NCI-H1436 (cell line): ENCODE results near the gene HYAL4.
"Not testable (repeated sequence)": the region's sequence is repeated elsewhere in the genome, so short reads cannot be mapped to it uniquely, and the experiment has no call there.

Experiments
- DNase-seq: peaks from one replicate; lab custom pipeline; 2025; lab: John Stamatoyannopoulos, UW

Gene HYAL4

DNA sequence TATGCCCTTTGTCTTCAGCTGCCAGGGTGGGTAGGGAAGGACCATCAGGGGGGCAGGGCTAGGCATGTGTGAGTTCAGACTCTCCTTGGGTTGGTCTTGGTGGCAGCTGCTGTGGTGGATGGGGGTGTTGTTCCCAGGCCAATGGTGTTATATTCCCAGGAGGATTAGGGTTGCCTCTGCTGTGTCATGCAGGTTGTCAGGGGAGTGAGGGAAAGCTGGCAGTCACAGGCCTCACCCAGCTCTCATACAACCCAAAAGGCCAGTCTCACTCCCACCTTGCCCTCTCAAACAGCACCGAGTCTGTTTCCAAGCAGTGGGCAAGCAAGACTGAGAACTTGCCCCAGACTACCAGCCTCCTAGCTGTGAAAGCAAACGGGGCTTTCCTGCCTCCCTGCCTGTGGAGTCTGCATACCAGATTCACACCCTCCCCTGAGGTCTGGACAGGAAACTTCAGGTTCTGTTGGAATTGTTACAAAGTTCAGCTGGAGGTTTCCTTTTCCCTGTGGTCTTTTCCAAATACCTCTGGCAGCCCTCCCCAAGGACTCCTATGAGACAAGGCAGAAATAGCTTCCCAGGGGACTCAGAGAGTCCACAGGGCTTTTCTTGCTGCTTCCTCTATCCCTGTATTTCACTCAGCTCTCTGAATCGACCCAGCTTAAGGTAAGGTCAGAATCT, 1.4 kb downstream of the HYAL4 start:
- DNase-seq: peak; percentile 15

DNA sequence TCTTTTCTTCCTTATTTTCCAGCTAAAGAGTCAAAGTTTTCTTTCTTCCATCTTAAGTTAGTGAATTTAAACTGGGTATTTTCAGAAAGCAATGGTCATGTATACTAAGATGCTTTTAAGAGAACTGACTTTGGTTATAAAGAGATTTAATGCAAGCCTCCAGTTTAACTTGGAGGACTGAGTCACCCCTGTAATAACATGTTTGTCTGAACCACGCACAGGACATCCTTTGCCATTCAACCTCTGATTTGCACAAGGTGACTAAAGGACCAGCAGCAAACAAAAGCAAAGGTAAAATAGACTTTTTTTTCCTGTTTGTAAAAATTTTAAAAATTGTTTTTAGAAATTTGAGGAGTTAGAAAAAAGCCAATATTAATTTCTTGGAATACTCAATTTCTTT, 2.9 kb downstream of the HYAL4 start:
- no peak for DNase-seq

DNA sequence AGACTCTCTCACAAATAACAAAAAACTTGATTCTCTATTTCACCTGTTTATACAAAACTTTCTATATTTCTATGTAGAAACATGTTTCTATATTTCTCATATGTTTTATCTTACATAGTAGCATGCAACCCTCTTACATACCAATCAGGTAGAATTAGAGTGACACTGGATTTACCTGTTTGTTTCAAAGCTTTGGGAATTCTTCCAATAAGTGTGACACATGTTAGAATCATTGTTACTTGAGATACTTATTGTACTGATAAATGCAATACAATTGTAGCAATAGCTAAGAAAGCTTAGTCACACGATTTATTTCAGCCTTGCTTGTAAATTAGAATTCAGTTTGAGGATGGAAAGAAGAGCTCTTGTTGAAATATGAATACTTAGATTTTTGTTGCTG, 4.9 kb downstream of the HYAL4 start:
- DNase-seq: no peak

DNA sequence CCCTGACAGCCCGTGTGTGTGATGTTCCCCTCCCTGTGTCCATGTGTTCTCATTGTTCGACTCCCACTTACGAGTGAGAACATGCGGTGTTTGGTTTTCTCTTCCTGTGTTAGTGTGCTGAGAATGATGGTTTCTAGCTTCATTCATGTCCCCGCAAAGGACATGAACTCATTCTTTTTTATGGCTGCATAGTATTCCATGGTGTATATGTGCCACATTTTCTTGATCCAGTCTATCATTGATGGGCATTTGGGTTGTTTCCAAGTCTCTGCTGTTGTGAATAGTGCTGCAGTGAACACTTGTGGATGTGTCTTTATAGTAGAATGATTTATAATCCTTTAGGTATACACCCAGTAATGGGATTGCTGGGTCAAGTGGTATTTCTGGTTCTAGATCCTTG, 6.4 kb downstream of the HYAL4 start:
- DNase-seq: not testable (repeated sequence)

DNA sequence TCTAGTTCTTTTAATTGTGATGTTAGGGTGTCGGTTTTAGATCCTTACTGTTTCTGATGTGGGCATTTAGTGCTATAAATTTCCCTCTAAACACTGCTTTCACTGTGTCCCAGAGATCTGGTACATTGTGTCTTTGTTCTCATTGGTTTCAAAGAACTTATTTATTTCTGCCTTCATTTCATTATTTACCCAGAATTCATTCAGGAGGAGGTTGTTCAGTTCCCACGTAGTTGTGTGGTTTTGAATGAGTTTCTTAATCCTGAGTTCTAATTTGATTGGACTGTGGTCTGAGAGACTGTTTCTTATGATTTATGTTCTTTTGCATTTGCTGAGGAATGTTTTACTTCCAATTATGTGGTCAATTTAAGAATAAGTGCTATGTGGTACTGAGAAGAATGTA, 9.3 kb downstream of the HYAL4 start:
- DNase-seq: not testable (repeated sequence)

DNA sequence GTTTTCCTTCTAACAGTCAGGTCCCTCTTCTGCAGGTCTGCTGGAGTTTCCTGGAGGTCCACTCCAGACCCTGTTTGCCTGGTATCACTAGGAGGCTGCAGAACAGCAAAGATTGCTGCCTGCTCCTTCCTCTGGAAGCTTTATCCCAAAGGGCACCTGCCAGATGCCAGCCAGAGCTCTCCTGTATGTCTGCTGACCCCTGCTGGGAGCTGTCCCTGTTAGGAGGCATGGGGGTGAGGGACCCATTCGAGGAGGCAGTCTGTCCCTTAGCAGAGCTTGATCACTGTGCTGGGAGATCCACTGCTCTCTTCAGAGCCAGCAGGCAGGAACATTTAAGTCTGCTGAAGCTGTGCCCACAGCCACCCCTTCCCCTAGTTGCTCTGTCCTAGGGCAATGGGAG, 11.5 kb downstream of the HYAL4 start:
- not testable (repeated sequence) for DNase-seq

DNA sequence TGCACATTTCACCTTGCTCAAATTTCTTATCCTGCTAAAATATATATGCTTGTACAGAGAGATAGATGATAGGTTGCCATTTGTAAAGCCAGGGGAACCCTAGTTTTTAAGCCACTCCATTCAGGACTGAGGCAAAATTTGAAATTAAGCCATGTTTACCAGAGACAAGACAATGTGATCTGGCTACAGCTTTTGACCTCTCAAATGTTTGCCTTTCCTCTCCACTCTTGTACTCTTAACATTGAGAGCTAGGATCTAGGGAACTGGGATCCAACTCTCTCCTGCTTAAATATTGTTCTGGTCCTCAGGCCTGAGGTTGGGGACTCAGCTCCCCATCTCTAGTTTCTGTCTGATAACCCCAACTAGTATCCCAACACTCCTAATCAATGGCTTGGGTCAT, 15.9 kb downstream of the HYAL4 start:
- DNase-seq: no peak

DNA sequence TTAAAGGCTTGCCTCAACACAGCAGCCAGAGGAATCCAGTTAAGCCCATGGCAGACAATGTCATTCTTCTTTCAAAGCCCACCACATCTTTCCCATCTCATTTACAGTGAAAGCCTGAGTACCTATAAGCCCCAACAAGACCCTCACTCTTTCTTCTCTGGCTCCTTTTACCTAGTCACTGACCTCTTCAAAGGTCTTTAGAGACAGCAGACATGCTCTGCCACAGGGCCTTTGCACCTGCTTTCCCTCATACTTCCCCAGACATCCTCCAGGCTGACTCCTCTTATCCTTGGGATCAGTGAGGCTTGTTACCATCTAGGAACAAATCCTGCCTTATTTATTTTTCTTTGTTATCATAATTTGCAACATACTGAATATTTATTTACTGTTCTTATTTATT, 17.8 kb downstream of the HYAL4 start:
- DNase-seq: no peak

DNA sequence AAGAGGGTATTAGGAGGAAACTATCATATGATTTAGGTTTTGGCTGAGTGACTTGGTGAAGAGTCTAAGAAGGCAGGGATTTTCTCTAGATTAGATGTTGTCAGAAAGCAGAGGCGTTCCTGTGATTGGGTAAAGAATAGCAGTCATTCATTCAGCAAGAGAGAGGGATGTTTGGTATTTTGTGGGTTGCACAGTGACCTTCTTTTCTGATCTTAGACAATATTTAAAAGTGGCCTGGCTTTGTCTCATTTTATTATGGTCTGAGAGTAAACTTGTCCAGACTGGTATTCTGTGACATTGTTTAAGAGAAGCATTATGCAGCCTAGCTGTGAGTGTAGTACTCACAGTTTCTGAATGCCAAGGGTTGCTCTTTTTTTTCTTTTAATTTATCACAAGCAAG, 18.5 kb downstream of the HYAL4 start:
- DNase-seq: no peak

DNA sequence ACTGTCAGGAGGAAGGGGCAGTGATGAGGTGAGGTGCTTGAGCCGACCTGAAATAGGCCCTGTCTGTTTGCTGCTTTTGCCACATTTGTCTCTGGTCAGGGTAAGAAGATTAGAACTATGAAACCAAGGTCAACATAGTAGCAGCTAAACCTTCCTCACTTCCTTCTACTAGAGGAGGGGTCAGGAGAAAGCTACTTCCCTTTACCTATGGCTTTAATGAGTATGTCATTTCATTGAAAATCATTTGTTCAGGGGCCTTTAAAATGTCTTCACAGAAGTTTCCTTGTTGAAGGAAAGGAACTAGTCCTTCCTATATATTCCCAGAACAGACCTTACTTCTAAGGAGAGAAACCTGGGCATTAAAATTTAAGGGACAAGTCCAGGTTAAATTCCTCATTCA, 19.0 kb downstream of the HYAL4 start:
- DNase-seq: no peak

DNA sequence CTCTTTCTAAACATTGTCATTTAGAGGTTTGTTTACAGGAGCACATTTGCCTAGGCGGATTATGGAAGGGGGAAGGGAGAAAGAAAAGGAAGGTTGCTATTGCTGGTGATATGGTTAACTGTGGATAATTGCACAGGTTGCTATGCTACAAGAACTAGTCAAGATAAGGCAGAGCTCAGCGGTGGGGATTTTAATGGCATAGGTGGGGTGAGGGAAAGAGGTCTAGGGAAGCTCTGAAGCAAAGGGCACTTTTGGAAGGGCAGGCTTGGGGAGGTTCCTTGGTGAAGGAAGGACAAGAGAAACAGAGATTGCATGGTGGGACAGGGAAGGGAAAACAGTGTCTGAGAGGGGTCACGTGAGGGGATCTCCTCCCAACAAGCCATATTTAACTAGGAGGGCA, 19.5 kb downstream of the HYAL4 start:
- DNase-seq: peak; percentile 1

DNA sequence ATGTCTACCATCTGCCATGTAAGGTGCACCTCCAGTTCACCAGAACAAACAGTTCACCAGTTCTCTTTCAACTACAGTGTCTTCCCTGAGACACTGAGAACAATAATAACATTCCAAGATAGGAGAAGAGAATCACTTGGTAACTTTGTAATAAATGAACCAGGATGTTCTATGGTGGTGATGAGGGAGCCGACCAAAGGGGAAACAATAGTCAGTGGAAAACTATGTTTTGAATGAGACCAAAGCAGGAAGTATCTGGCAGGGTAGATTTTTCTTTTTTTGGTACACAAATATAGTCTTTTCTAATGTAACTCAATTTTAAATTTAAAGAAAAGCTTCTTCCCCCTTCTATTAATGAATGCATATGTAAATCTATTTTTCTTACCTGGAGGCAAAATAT, 20.0 kb downstream of the HYAL4 start:
- no peak for DNase-seq

DNA sequence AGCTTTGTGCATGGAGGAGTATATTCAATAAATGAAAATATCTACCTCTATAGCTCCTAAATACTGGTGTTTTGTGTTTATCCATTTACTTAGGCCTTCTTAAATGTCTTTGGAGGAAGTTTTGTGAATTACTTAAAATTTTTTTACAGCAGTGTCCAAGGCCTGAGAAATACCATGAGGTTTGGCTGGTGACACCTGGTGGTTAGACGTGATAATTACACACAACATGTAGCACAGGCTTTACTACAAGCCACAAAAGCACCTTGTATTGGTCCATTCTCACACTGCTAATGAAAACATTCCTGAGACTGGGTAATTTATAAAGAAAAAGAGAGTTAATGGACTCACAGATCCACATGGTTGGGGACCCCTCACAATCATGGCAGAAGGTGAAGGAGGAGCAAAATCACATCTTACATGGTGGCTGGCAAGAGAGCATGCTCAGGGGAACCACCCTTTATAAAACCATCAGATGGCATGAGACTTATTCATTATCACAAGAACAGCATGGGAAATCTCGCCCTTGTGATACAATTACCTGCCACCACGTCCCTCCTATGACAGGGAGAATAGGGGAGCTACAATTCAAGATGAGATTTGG, 20.6 kb downstream of the HYAL4 start:
- peak; percentile 53 for DNase-seq

DNA sequence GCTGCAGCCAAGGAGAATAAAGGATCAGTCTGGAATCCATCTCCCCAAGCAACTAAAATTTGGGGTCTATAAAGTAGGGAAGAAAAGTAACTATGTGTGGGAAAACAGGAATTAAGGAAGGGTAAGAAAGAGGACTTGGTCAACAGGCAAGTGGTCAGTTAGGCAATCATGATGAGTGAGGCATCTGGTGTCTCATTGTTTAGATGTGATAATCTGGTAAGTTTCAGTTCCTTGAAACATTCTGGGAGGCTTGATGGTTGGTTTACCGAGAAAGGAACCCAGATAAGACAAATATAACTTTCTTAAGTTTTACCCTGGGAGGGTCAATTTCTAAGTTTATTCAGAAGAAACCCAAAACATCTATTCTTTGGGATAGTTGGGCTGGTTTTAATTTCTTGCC, 22.3 kb downstream of the HYAL4 start:
- no peak for DNase-seq

DNA sequence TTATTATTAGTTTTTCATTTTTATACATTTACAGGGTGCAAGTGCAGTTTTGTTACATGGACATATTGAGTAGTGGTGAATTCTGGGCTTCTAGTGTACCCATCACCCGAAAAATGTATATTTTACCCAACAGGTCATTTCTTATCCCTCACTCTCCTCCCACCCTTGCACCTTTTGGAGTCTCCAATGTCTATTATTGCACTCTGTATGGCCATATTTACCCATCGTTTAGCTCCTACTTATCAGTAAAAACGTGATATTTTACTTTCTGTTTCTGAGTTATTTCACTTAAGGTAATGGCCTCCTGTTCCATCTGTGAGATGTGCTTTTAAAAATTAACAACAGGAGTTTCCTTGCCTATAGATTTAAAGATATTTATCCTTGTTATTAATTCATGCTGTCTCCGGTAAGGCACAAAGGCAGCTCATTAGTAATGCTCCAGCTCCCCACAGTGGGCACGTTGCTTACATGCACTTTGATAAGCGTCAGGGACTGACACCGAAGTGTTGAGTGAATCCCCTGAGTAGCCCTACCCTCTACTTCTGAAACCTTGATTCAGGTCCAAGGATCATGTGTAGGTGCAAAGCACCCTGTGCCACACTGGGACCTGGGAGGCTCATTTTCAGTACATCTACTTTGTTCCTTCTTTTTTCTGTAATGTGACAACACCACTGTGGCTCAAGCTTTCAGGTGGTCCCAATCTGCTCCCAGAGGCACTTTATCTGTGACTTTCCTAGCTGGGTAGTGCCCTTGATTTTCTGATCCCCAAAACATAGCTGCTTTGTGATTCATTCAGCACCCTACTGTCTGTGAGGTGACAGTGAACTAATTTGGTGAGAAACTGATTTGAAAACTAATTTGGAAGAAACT, 27.3 kb downstream of the HYAL4 start:
- peak; percentile 55 for DNase-seq

DNA sequence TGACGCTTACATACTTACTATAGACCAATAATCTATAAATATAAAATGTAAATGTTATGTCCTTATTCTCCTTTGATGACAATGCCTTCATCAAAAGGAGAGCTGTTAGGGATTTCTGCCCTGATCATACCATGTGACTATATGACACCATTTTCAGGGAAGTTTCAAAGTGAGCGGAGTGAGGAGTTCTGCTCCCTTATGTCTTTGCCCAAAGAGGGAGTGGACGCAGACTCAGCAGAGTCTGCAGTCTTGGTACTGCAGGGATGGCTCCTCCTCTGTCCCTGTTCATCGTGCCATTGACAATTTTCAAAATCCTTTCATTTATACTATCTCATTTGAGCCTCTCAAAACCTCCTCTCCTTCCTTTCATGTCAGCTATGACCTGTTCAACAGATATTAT, 27.9 kb downstream of the HYAL4 start:
- no peak for DNase-seq

DNA sequence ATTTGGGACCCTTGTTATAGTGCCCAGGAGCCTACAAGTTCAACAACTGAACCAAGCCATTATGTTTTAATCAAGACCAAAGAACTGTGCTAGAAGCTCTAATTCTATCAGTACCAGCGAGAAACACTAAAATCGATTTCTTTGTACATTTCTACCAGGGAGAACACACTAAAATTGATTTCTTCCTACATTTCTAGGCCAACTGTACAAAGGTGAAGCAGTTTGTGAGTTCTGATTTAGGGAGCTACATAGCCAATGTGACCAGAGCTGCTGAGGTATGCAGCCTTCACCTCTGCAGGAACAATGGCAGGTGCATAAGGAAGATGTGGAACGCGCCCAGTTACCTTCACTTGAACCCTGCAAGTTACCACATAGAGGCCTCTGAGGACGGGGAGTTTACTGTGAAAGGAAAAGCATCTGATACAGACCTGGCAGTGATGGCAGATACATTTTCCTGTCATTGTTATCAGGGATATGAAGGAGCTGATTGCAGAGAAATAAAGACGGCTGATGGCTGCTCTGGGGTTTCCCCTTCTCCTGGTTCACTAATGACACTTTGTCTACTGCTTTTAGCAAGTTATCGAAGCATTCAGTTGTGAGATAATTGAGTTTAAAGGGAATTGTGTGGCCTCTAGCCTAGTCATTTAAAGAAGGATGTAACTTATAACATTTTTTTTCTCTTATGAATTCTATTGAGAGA, 31.7 kb downstream of the HYAL4 start:
- DNase-seq: no peak

DNA sequence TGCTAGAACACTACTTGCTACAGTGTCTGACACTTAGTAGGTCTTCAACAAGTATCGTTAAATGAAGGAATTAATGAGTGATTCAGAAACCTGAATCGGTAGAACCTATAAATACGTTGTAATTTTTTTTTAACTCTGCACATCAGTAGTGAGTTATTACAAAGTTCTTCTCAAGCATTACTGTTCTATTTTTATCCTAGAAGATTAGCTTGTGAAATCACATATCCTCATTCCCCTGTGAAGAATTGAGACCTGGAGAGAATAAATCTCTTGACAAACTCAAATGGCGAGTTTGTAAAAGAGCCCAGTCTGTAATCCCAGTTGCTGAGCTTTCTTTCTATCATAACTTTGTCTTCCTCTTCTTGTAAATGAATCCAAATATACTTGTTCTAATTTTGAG, 34.7 kb downstream of the HYAL4 start:
- no peak for DNase-seq

DNA sequence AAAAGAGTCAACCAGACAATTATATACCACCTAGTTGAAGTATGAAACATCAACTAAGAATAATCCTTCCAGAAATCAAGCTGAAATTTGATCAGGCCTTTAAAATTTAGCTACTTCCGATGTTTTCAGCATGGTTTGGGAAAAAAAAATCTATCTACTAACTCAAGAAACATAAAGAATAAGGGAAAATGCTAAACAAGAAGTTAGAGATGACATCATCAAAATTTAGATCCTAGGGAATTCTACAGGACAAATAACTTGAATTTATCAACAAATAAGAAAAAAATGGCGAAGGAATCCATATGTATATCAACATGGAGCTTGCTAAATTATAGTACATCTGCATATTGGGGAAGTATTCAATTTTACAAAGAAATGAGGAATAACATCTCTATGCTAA, 36.3 kb downstream of the HYAL4 start:
- DNase-seq: no peak

DNA sequence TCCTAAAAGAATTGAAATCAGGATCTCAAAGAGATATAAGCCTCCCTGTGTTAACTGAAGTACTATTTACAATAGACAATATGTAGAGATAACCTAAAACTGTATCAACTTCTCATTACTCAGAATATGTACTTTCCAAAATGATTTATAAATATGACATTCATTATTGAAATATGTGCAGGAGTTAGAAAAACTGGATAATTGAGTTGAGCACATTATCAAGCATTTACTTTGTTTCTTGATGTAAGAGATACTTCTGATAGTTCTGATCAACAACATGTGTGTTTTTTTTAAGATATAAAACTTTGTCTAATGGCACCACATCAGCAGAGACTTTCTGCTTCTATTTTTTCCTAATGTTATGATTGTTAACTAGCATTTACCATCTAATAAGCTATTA, 38.2 kb downstream of the HYAL4 start:
- DNase-seq: no peak

DNA sequence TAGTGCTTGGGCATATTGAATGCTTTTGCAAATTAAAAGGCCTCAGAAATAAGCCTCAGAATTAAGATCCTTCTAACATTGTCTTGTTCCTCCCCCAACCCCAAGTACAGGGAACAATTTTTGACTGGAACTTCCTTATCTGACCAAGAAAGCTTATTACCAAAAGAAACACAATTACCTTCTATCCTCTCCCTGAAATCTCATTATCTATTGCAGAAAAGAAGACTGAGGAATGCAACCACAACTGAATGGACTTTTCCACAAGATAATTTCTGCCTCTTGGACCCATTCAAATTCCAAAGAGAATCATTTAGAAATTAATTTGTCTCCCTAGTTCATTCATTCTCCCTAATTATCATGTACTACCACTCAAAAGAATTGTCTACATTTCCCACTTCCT, 43.2 kb downstream of the HYAL4 start:
- DNase-seq: no peak

DNA sequence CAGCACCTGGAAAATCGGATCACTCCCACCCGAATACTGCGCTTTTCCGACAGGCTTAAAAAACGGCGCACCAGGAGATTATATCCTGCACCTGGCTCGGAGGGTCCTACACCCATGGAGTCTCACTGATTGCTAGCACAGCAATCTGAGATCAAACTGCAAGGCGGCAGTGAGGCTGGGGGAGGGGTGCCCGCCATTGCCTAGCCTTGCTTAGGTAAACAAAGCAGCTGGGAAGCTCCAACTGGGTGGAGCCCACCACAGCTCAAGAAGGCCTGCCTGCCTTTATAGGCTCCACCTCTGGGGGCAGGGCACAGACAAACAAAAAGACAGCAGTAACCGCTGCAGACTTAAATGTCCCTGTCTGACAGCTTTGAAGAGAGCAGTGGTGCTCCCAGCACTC, 49.8 kb downstream of the HYAL4 start:
- DNase-seq: not testable (repeated sequence)

DNA sequence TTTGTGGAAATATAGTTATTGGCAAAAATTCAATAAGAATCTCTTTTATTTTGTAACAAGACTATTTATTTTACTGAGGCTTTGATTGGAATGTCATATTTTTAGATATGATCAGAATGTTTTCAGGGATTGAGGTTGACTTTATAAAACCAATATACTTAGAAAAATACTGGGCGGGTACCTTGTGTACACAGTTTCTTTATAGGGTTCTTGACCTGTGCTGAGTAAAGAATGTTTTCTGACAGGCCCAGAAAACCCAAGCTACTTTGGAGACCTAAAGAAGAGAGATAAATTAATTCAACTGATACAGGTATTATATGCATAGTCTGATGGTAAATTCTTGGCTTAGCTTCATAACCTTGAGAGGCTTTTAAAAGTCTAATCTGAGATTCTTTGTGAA, 56.1 kb downstream of the HYAL4 start:
- DNase-seq: no peak
